Fibroblast of lung (primary cell): ENCODE measurements around the gene BAG3. TPM values are rescaled to one million over a fixed set of nuclear protein-coding genes. Genes with fewer than 3 reads are reported as not detected.
"Not testable (repeated sequence)": the region's sequence is repeated elsewhere in the genome, so short reads cannot be mapped to it uniquely, and the experiment has no call there.

Experiments
- DNase-seq, 2 donors: peaks; one replicate each; pipeline versions ENCODE4 v3.0.0 to v3.0.0-alpha.2; 2010; ENCODE audit warnings: low read depth in 2 of 2
- H2AFZ ChIP-seq: 2 replicates; pipeline ENCODE4 v1.5.1; 2012; ENCODE audit warnings: low read length, control low read depth, inconsistent platforms
- H3K27ac ChIP-seq: 2 replicates; pipeline ENCODE4 v1.5.1; 2011; ENCODE audit warnings: low read length, control low read depth; ENCODE audit not compliant: insufficient read depth
- H3K27me3 ChIP-seq: 2 replicates; pipeline ENCODE4 v1.5.1; 2011; ENCODE audit warnings: mild to moderate bottlenecking, low read length; ENCODE audit not compliant: control insufficient read depth, insufficient read depth
- H3K36me3 ChIP-seq: 2 replicates; pipeline ENCODE4 v1.5.1; 2011; ENCODE audit warnings: low read length; ENCODE audit not compliant: control insufficient read depth, insufficient read depth
- H3K4me1 ChIP-seq: 2 replicates; pipeline ENCODE4 v1.5.1; 2011; ENCODE audit warnings: low read length; ENCODE audit not compliant: control insufficient read depth, insufficient read depth; ENCODE audit errors: extremely low read depth
- H3K4me2 ChIP-seq: 2 replicates; pipeline ENCODE4 v1.5.1; 2011; ENCODE audit warnings: low read length, control low read depth; ENCODE audit not compliant: insufficient read depth; ENCODE audit errors: extremely low read depth
- H3K4me3 ChIP-seq, 4 experiments: fragments of 200-600 bp in 1 of 4; sonication (generic) in 1 of 4; replicated peaks in 1 of 4; 2 replicates each; pipeline ENCODE4 v1.5.1; 2011 to 2016; ENCODE audit warnings: low read length in 4 of 4, low read depth in 3 of 4, mild to moderate bottlenecking in 3 of 4, control low read depth in 2 of 4, inconsistent platforms in 1 of 4, mixed read lengths in 1 of 4; ENCODE audit not compliant: insufficient read depth in 1 of 4; ENCODE audit errors: control extremely low read depth in 1 of 4
- H3K79me2 ChIP-seq: 2 replicates; pipeline ENCODE4 v1.5.1; 2012; ENCODE audit warnings: mild to moderate bottlenecking, low read length, inconsistent platforms; ENCODE audit not compliant: control insufficient read depth, insufficient read depth
- H3K9ac ChIP-seq: 2 replicates; pipeline ENCODE4 v1.5.1; 2011; ENCODE audit warnings: mild to moderate bottlenecking, low read length, control low read depth; ENCODE audit not compliant: insufficient read depth
- H3K9me3 ChIP-seq: 2 replicates; pipeline ENCODE4 v1.5.1; 2012; ENCODE audit warnings: low read depth, low read length; ENCODE audit not compliant: control insufficient read depth, insufficient read depth
- H4K20me1 ChIP-seq: 2 replicates; pipeline ENCODE4 v1.5.1; 2011; ENCODE audit warnings: low read length; ENCODE audit not compliant: control insufficient read depth, insufficient read depth; ENCODE audit errors: extremely low read depth
- EZH2 ChIP-seq: IDR thresholded peaks from 2 replicates; pipeline ENCODE4 v1.5.1; 2012; ENCODE audit warnings: low read length, control low read depth, mild to moderate bottlenecking; ENCODE audit errors: missing control alignments
- polyA plus RNA-seq, 2 donors: library from polyadenylated mRNA; depleted of rRNA in 1 of 2; stranded (reverse) in 1 of 2; unstranded in 1 of 2; fragments of >200 nt; gene quantifications; 2 replicates each; pipeline ENCODE4 v1.2.1, GENCODE V29; 2011 to 2012; ENCODE audit warnings: missing spikeins in 1 of 2
- total RNA-seq: library from RNA; depleted of rRNA; stranded (reverse); fragments of >200 nt; gene quantifications from 2 replicates; pipeline ENCODE4 v1.2.1, GENCODE V29; 2014
- TF ChIP-seq, protein P1 (sequence below), 2 donors: IDR thresholded peaks in 1 of 2; conservative IDR thresholded peaks in 1 of 2; 1 replicate in 1 of 2; 2 replicates in 1 of 2; pipeline ENCODE4 v1.5.1; 2011 to 2012; ENCODE audit warnings: low read length in 2 of 2, control low read depth in 1 of 2, inconsistent platforms in 1 of 2, low read depth in 1 of 2, mild to moderate bottlenecking in 1 of 2

The BAG3 gene
- total and polyA plus RNA-seq, 2 donors (not counting 1 experiment from before 2014, with no cell fraction given) = 8.4 to 20.0 TPM

DNA sequence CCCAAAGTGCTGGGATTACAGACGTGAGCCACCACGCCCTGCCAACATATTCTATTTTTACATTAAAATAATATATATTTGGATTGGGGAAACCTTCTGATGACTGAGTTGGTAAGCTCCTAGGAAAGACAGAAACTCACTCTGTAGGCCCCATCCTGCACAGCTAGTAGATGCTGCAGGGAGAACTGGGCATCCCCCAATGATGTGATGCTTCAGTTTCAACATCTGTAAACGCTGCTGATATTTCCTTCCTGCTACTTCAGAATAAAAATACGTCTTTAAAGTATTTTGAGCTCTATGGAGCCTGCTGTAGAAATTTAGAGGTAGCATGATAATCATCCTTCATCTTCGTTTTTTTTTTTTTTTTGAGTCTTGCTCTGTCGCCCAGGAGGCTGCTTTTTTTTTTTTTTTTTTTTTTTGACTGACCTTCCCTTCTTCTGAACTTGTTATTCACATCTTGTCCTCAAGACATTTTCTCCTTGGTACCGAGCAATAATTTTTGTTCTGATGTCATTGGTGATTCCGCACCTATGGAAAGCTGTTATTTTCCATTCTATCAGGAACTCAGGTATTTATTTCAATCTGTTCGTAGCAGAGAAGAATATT is 52.8 kb downstream of the BAG3 start:
- H2AFZ ChIP-seq = no peak overlapping the region
- no peak overlapping the region for H3K4me2 ChIP-seq
- TF ChIP-seq EZH2 = no peak
- TF ChIP-seq, protein P1, sequence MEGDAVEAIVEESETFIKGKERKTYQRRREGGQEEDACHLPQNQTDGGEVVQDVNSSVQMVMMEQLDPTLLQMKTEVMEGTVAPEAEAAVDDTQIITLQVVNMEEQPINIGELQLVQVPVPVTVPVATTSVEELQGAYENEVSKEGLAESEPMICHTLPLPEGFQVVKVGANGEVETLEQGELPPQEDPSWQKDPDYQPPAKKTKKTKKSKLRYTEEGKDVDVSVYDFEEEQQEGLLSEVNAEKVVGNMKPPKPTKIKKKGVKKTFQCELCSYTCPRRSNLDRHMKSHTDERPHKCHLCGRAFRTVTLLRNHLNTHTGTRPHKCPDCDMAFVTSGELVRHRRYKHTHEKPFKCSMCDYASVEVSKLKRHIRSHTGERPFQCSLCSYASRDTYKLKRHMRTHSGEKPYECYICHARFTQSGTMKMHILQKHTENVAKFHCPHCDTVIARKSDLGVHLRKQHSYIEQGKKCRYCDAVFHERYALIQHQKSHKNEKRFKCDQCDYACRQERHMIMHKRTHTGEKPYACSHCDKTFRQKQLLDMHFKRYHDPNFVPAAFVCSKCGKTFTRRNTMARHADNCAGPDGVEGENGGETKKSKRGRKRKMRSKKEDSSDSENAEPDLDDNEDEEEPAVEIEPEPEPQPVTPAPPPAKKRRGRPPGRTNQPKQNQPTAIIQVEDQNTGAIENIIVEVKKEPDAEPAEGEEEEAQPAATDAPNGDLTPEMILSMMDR (conservative IDR thresholded peaks at IDR 0.05 in 1 of 2, IDR thresholded peaks at IDR 0.05 in 1 of 2; ENCODE audit: low read depth in 1 of 2, low read length in 2 of 2) = no peak
- peaks cover 3% of the 10 kb centered on the region for H3K4me1 ChIP-seq
- H3K9me3 ChIP-seq = no peaks in the 10 kb centered on the region
- no peaks in the 10 kb centered on the region for H3K79me2 ChIP-seq
- H3K36me3 ChIP-seq = no peaks in the 10 kb centered on the region
- H3K4me3 ChIP-seq = no peak overlapping the region
- no peak for DNase-seq
- H4K20me1 ChIP-seq = no peaks in the 10 kb centered on the region
- no peak overlapping the region for H3K27ac ChIP-seq
- no peak overlapping the region for H3K9ac ChIP-seq
- H3K27me3 ChIP-seq = no peaks in the 10 kb centered on the region

DNA sequence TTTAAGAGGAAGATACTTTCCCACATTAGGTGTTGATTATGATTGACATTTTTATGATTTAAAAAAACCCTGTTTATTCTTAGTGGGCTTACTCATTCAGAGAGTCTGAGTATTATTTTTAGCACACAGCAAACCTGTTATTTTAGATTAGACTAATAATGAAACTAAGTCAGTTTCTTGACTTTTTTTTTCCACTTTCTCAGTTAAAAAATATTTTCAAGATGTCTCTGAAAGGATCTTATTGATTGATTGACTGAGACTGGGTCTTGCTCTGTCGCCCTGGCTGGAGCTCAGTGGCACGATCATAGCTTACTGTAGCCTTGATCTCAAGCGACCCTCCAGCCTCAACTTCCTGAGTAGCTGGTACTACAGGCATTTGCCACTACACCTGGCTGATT is 54.3 kb downstream of the BAG3 start:
- Histone ChIP-seq H2AFZ (no peak overlapping the region), H4K20me1 (no peaks in the 10 kb centered on the region), H3K27ac (no peak overlapping the region), H3K79me2 (no peaks in the 10 kb centered on the region), H3K4me1 (peaks cover 3% of the 10 kb centered on the region), H3K36me3 (no peaks in the 10 kb centered on the region), H3K9me3 (no peaks in the 10 kb centered on the region), H3K9ac (no peak overlapping the region), H3K27me3 (peaks cover 2% of the 10 kb centered on the region), H3K4me3 (no peak overlapping the region), H3K4me2 (no peak overlapping the region)
- no peak for TF ChIP-seq EZH2
- TF ChIP-seq, protein P1 (conservative IDR thresholded peaks at IDR 0.05 in 1 of 2, IDR thresholded peaks at IDR 0.05 in 1 of 2; ENCODE audit: low read depth in 1 of 2, low read length in 2 of 2) = no peak
- no peak for DNase-seq

DNA sequence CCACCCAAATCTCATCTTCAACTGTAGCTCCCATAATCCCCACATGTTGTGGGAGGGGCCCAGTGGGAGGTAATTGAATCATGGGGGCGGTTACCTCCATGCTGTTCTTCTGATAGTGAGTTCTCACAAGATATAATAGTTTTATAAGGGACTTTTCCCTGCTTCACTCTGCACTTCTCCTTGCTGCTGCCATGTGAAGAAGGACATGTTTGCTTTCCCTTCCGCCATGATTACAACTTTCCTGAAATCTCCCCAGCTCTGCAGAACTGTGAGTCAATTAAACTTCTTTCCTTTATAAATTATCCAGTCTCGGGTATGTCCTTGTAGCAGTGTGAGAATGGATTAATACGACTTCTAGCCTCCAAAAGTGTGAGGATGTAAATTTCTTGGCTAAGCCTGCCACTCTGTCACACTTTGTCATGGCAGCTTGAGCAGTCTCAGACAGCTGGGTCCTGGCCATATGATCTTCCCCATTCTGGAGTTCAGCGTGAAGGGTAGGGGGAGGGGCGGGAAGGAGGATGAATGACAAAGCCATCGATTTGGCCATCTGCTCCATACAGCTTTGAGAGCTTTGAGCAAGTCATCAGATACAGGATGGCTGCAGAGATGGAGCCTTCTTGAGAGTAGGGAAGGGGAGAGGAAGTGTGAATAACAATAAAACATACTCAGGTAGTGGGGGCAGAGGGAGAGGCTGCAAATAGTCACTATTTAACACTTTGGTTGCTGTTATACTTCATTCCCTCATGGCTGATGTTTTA is 55.5 kb downstream of the BAG3 start:
- TF ChIP-seq EZH2 = no peak
- TF ChIP-seq, protein P1 (conservative IDR thresholded peaks at IDR 0.05 in 1 of 2, IDR thresholded peaks at IDR 0.05 in 1 of 2; ENCODE audit: low read depth in 1 of 2, low read length in 2 of 2) = no peak
- DNase-seq = no peak

DNA sequence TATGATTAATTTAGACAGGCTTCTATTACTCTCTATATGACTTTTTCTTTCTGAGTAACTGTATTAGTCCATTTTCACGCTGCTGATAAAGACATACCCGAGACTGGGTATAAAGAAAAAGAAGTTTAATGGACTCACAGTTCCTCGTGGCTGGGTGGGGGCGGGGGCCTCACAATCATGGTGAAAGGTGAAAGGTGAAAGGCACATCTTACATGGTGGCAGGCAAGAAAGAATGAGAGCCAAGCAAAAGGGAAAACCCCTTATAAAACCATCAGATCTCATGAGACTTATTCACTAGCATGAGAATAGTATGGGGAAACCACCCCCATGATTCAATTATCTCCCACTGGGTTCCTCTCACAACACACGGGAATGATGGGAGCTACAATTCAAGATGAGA is 56.2 kb downstream of the BAG3 start:
- H3K4me3 ChIP-seq, H3K79me2 ChIP-seq, H2AFZ ChIP-seq, H3K4me2 ChIP-seq, H3K27me3 ChIP-seq, H3K27ac ChIP-seq, H3K36me3 ChIP-seq, H3K9me3 ChIP-seq, H3K9ac ChIP-seq, H4K20me1 ChIP-seq, H3K4me1 ChIP-seq, DNase-seq: not testable (repeated sequence)

More for the DNA sequence above, 55.5 kb downstream of the BAG3 start:
- Histone ChIP-seq H3K4me1 (peaks cover 3% of the 10 kb centered on the region), H3K4me2 (no peak overlapping the region), H4K20me1 (no peaks in the 10 kb centered on the region), H3K9me3 (no peaks in the 10 kb centered on the region), H3K4me3 (no peak overlapping the region), H3K36me3 (no peaks in the 10 kb centered on the region), H2AFZ (no peak overlapping the region), H3K27me3 (peaks cover 2% of the 10 kb centered on the region), H3K9ac (no peak overlapping the region), H3K27ac (no peak overlapping the region), H3K79me2 (no peaks in the 10 kb centered on the region)
